HG02885 (cell line): ENCODE results near the gene GARNL3.

Source experiments
- ATAC-seq: cut with Tn5 transposase; IDR thresholded peaks from one replicate; pipeline ENCODE4 v1.9.1; 2021; ENCODE audit warnings: mild to moderate bottlenecking; ENCODE audit not compliant: unreplicated experiment, poor library complexity

GARNL3 gene

DNA sequence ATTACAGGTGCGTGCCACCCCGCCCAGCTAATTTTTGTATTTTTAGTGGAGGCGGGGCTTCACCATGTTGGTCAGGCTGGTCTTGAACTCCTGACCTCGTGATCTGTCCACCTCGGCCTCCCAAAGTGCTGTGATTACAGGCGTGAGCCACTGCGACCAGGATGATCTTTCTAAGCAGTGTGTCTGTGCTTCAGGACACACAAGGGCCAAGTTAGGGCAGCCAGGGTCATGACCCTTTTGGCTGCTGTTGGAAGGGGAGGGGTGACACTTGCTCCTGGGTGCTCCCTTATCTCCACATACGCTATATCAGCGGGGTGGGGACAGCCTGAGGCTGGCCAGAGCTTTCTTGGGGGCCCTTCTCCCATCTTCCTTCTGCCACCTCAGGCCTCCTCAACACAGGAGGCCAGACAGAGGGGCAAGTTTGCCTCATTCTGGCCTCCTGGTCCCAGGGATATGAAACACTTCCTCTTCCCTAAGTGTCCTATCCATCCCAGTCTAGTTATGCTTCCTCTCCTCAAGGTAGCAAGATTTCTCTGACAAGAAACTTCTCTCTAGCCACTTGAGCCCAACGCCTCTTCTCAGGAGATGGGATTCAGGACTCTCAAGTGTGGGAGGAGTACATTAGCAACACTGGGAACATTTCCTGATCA, 157.7 kb downstream of the GARNL3 start:
- ATAC-seq = no peak

DNA sequence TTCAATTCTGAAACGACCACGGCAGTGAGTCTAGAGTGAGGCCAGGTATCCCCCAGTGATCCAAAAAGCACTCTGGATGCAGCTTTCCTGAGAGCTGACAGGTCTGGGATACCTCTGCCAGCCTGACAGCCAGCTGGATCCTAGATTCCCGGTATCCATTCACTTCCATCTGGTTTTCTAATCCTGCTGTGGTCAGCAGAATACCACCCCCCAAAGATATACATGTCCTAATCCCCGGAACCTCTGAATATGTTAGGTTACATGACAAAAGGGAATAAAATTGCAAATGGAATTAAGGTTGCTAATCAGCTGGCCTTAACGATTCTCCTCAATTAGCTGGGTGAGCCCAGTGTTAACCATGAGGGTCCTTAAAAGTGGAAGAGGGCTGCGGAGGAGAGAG, 158.2 kb downstream of the GARNL3 start:
- no peak for ATAC-seq

- ATAC-seq = no peak
These were observed 158.9 kb downstream of the GARNL3 start for GRCh38 chr9:127423476-127423933.

DNA sequence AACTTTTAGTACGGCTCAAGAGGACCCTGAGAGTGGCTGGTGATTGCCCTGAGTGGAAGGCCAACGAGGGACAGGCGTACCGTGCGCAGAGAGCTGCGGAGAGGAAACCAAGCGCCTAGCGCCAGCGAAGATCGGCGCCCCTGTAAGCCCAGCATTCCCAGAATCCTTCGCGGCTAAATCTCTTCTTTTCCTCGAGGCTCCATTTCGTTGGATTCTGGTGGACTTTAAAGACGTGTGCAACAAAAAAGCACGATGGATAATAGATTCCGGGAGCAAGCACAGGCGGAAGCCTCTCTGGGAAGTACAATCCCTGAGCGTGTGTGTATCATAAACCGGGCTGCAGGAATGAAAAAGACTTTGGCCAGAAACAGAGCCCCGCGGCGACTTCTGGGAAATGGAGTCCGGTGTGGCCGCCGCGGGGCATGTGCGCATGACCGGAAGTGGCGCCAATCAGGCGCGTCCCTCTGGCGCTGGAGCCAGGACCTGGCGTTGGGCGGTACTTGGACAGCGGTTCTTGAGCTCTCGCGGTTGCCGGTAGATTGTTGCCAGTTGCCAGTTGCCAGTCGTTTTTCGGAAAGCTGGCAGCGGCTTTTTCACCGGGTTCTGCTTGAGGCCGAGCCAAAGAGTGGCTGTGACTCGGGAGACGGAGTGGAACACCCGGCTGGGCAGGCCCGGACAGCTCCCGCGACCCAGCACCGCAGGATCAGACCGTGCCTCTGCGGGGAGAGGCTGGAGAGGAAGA, 159.5 kb downstream of the GARNL3 start, which contains the start of gene ZNF79:
Gene ZNF79, plus strand, starts transcription at position 449 of the 742 bp plus-strand sequence. CDS start 406 bp downstream, outside the sequence.
- peak; percentile 85 for ATAC-seq

DNA sequence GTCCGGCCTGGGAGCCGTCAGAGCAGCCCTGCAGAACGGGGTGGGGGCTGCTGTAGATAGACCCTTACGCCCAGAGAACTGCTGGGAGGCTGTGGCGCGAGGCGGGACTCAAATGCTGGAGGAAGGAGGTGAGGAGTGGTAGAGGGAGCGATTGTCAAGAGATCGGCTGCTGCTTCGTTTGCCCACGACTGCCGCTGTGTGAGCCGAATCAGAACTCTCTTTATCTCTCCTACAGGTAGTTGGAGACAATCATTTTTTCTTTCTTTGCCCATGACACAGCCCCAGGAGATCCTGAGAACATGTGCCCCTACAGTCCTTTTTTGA, 160.1 kb downstream of the GARNL3 start:
- peak; percentile 15 for ATAC-seq

- no peak for ATAC-seq
These were observed 162.2 kb downstream of the GARNL3 start for GRCh38 chr9:127426756-127427155.

DNA sequence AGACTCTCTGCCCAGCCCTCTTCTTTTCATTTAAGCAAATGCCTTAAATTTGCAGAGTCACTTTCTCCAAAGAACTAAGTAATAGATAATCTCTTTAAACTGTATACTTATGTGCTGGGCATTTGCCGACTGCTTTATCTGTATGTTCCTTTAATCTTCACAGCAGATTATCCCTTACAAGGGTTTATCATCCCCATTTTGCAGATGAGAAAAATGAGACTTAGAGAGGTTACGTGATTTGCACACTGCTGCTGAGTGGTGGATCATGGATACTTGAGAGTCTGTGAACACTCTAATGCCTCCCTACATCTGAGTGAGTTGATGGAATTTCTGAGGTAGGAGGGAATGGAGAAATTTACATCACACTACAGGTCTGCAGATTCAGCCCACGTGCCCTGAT, 163.8 kb downstream of the GARNL3 start:
- no peak for ATAC-seq

DNA sequence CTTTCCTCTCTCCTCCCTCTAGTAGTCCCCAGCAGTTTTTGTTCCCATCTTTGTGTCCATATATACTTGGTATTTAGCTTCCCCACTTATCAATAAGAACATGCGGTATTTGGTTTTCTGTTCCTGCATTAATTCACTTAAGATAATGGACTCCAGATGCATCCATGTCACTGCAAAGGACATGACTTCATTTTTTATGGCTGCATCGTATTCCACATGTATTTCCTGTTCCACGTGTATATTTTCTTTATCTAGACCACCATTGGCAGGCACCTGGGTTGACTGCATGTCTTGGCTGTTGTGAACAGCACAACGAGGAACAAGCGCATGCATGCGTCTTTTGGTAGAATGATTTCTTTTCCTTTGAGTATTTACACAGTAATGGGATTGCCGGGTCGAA, 165.8 kb downstream of the GARNL3 start:
- ATAC-seq = no peak

GRCh38 chr9:127437497-127438264, 173.1 kb downstream of the GARNL3 start:
- no peak for ATAC-seq

DNA sequence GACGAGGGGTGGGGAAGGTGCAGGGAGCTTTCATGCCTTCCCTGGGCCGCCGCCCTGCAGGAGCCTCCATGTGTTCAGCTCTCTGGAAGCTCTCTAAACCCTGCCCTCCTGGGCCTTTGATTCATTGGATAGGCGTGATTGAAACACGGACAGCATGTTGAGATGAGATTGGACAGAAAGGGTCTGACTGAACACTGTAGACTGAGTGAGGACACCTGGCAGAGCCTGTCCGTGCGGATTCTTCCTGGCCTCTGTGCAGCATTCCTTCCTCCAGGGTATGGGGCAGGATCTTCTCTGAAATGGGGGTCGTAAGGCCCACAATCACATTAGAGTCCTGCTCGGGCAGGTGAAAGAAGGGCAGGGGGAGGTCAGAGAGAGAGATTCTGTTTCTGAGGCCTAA, 173.8 kb downstream of the GARNL3 start:
- ATAC-seq = no peak
